ENCODE data around the gene ZNF576.

Gene ZNF576

GRCh38 chr19:43639519-43640423, 43.4 kb downstream of the ZNF576 start, which contains the start of gene CADM4:
CADM4 (minus strand) TSS chr19:43639850; CDS start chr19:43639790, 60 bp downstream.
- H3K4me3 ChIP-seq (ENCODE audit: low read depth, low read length) = peak within 1 kb of the TSS; percentile 59
- peak within 1 kb of the TSS; percentile 13 for H3K27ac ChIP-seq
- peak within 1 kb of the TSS; percentile 80 for H2AFZ ChIP-seq
- peaks cover 6% of the 10 kb centered on the region for H3K4me1 ChIP-seq
- H3K9me3 ChIP-seq (ENCODE audit: control insufficient read depth, low read length) = no peaks in the 10 kb centered on the region
- no peak for TF ChIP-seq CTCF (IDR thresholded peaks at IDR 0.05)
- H3K79me2 ChIP-seq = peaks cover 4% of the 10 kb centered on the region
- H3K9ac ChIP-seq = no peak within 1 kb of the TSS
- H3K36me3 ChIP-seq (ENCODE audit: control insufficient read depth, insufficient read depth, low read length) = no peaks in the 10 kb centered on the region
- H3K27me3 ChIP-seq (ENCODE audit: control insufficient read depth, insufficient read depth, low read length) = no peaks in the 10 kb centered on the region
- H3K4me2 ChIP-seq (ENCODE audit: low read length) = peak within 1 kb of the TSS; percentile 89

- Histone ChIP-seq H3K27ac (no peak overlapping the region), H3K9ac (no peak overlapping the region), H3K4me1 (peaks cover under 1% of the 10 kb centered on the region), H2AFZ (peak overlapping the region; percentile 80), H3K79me2 (no peaks in the 10 kb centered on the region), H3K36me3 (ENCODE audit: control insufficient read depth, insufficient read depth, low read length) (no peaks in the 10 kb centered on the region), H3K4me3 (ENCODE audit: low read depth, low read length) (peak overlapping the region; percentile 52), H3K9me3 (ENCODE audit: control insufficient read depth, low read length) (no peaks in the 10 kb centered on the region), H3K4me2 (ENCODE audit: low read length) (peak overlapping the region; percentile 89), H3K27me3 (ENCODE audit: control insufficient read depth, insufficient read depth, low read length) (no peaks in the 10 kb centered on the region)
- TF ChIP-seq CTCF (IDR thresholded peaks at IDR 0.05) = no peak
These were observed 44.0 kb downstream of the ZNF576 start for GRCh38 chr19:43640424-43640757.

GRCh38 chr19:43641333-43641732, 44.9 kb downstream of the ZNF576 start:
- Histone ChIP-seq H3K27ac (no peak overlapping the region), H3K4me1 (no peaks in the 10 kb centered on the region), H3K9ac (no peak overlapping the region), H3K4me2 (ENCODE audit: low read length) (no peak overlapping the region), H3K79me2 (no peaks in the 10 kb centered on the region), H2AFZ (no peak overlapping the region), H3K27me3 (ENCODE audit: control insufficient read depth, insufficient read depth, low read length) (no peaks in the 10 kb centered on the region), H3K9me3 (ENCODE audit: control insufficient read depth, low read length) (no peaks in the 10 kb centered on the region), H3K36me3 (ENCODE audit: control insufficient read depth, insufficient read depth, low read length) (no peaks in the 10 kb centered on the region), H3K4me3 (ENCODE audit: low read depth, low read length) (no peak overlapping the region)
- TF ChIP-seq CTCF (IDR thresholded peaks at IDR 0.05) = no peak

GRCh38 chr19:43642531-43642930, 46.1 kb downstream of the ZNF576 start:
- no peaks in the 10 kb centered on the region for H3K4me1 ChIP-seq
- no peaks in the 10 kb centered on the region for H3K9me3 ChIP-seq (ENCODE audit: control insufficient read depth, low read length)
- H3K4me2 ChIP-seq (ENCODE audit: low read length) = no peak overlapping the region
- H3K4me3 ChIP-seq (ENCODE audit: low read depth, low read length) = no peak overlapping the region
- H3K27ac ChIP-seq = no peak overlapping the region
- no peaks in the 10 kb centered on the region for H3K27me3 ChIP-seq (ENCODE audit: control insufficient read depth, insufficient read depth, low read length)
- H2AFZ ChIP-seq = no peak overlapping the region
- H3K9ac ChIP-seq = no peak overlapping the region
- no peaks in the 10 kb centered on the region for H3K36me3 ChIP-seq (ENCODE audit: control insufficient read depth, insufficient read depth, low read length)
- TF ChIP-seq CTCF (IDR thresholded peaks at IDR 0.05) = no peak
- H3K79me2 ChIP-seq = no peaks in the 10 kb centered on the region

GRCh38 chr19:43643326-43643725, 46.9 kb downstream of the ZNF576 start:
- no peaks in the 10 kb centered on the region for H3K9me3 ChIP-seq (ENCODE audit: control insufficient read depth, low read length)
- TF ChIP-seq CTCF (IDR thresholded peaks at IDR 0.05) = no peak
- H3K36me3 ChIP-seq (ENCODE audit: control insufficient read depth, insufficient read depth, low read length) = no peaks in the 10 kb centered on the region
- no peaks in the 10 kb centered on the region for H3K4me1 ChIP-seq
- H2AFZ ChIP-seq = no peak overlapping the region
- H3K4me2 ChIP-seq (ENCODE audit: low read length) = no peak overlapping the region
- no peak overlapping the region for H3K4me3 ChIP-seq (ENCODE audit: low read depth, low read length)
- no peaks in the 10 kb centered on the region for H3K27me3 ChIP-seq (ENCODE audit: control insufficient read depth, insufficient read depth, low read length)
- H3K27ac ChIP-seq = no peak overlapping the region
- H3K79me2 ChIP-seq = no peaks in the 10 kb centered on the region
- no peak overlapping the region for H3K9ac ChIP-seq
